K562 (cell line): Measurements from ENCODE around the gene NRF1. TPM values are rescaled to one million over a fixed set of nuclear protein-coding genes. Genes with fewer than 3 reads are reported as not detected.

Experiments
- CHD2 ChIP-seq: IDR thresholded peaks from 2 replicates; pipeline ENCODE4 v1.6.1; 2011; ENCODE audit warnings: low read depth, low read length
- HCFC1 ChIP-seq: IDR thresholded peaks from 2 replicates; pipeline ENCODE4 v1.6.1; 2012; ENCODE audit warnings: low read depth, low read length, improper control_type of control experiment
- NELFE ChIP-seq: IDR thresholded peaks from 2 replicates; pipeline ENCODE4 v1.6.1; 2011; ENCODE audit warnings: mild to moderate bottlenecking; ENCODE audit not compliant: insufficient read depth, insufficient read length
- POLR2H ChIP-seq: IDR thresholded peaks from 2 replicates; pipeline ENCODE4 v1.6.1; 2016; ENCODE audit warnings: missing genetic modification characterization, low read depth, mild to moderate bottlenecking, control low read depth, missing compliant biosample characterization, moderate library complexity
- ZNF239 ChIP-seq: fragments of 250-450 bp; sonication (Bioruptor Pico); IDR thresholded peaks from 2 replicates; pipeline ENCODE4 v1.4.0; 2020; ENCODE audit warnings: mild to moderate bottlenecking
- ZNF586 ChIP-seq: fragments of 450-650 bp; formaldehyde crosslinking; conservative IDR thresholded peaks from 2 replicates; pipeline ENCODE4 v1.4.0; 2020; ENCODE audit warnings: mild to moderate bottlenecking, moderate library complexity
- polyA plus RNA-seq, 8 experiments: library from polyadenylated mRNA; depleted of rRNA in 4 of 8; stranded (reverse) in 5 of 8; unstranded in 3 of 8; fragments of >200 nt; fragmentation: Nextera tagmentation in 2 of 8; fragmentation: Illumina TruSeq in 1 of 8; extraction: Ambion mirVana in 2 of 8; extraction: Trizol in 1 of 8; gene quantifications; 2 replicates each; pipeline versions ENCODE4 v1.2.1 to v1.2.3, GENCODE V29; 2011 to 2014; ENCODE audit warnings: inconsistent platforms in 1 of 8, missing spikeins in 1 of 8
- total RNA-seq, 7 experiments: library from RNA; depleted of rRNA in 6 of 7; stranded (reverse); fragments of >200 nt in 6 of 7; fragmentation: Illumina TruSeq in 2 of 7; extraction: Trizol in 2 of 7; gene quantifications; 2 replicates each; pipeline versions ENCODE4 v1.2.1 to v1.2.3, GENCODE V29; 2011 to 2021; ENCODE audit warnings: low replicate concordance in 1 of 7
- TF ChIP-seq, protein P1 (sequence below): fragments of 250-450 bp; sonication (Bioruptor Pico); IDR thresholded peaks from 2 replicates; pipeline ENCODE4 v1.4.0; 2020
- TF ChIP-seq, protein P2 (sequence below): IDR thresholded peaks from 3 replicates; pipeline ENCODE4 v1.6.1; 2011; ENCODE audit warnings: borderline replicate concordance, mild to moderate bottlenecking; ENCODE audit not compliant: insufficient read length, insufficient read depth
- TF ChIP-seq, protein P3 (sequence below): fragments of 250-450 bp; sonication (Bioruptor Pico); IDR thresholded peaks from 2 replicates; pipeline ENCODE4 v1.6.1; 2021; ENCODE audit warnings: mild to moderate bottlenecking
- TF ChIP-seq, protein P4 (sequence below), 2 experiments: IDR thresholded peaks in 1 of 2; conservative IDR thresholded peaks in 1 of 2; 2 replicates each; pipeline ENCODE4 v1.6.1; 2016; ENCODE audit warnings: low read depth in 2 of 2, mild to moderate bottlenecking in 1 of 2, missing compliant biosample characterization in 1 of 2, missing genetic modification characterization in 1 of 2, moderate library complexity in 1 of 2
- TF ChIP-seq, protein P5 (sequence below): fragments of 250-450 bp; sonication (Bioruptor Pico); IDR thresholded peaks from 2 replicates; pipeline ENCODE4 v1.5.0; 2021; ENCODE audit warnings: mild to moderate bottlenecking, moderate library complexity

The NRF1 gene
- total and polyA plus RNA-seq, 9 of the 15 experiments (the other 6 are each of a cell fraction or from before 2014, with no cell fraction given), result 8.6 to 28.8 (median 20.3) TPM

DNA sequence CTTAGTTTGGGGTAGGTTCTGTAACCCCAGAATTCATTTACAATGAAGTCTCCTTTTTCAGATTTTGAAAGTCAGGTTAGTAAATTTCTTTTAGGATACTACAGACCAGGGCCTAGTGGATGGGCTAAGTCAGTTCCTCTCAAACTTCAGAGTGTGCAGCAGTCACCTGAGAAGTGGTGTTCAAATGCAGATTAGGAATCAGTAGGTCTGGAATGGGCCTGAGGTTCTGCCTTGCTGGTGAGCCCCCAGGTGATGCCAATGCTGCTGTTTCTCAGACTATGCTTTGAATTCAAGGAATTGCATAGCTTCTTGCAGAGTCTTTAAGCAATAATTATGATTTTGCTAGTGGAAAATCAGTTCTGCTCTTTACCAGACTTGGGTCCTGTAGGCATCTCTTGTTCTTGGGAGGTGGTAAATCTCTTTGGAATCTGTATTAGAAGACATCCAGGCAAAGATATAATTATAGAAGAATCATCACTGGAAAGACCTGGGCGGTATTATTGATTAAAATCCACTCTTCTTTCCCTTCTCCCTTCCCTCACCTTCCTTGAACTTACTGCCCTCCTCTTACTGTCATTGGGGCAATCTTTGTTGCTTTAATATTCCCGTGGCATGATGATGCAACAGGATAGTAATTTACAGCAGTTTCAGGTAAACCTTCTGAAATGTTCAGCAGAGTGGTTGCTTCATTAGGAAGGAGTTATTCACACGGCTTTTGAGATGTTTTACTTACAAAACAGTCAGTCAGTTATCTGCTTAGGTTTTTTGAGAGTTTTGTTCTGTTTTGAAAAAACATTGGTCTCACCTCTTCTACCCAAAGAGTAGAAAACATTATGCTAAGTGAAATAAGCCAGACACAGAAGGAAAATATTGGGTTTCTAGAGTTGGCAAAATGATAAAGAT, 87.2 kb downstream of the NRF1 start (continued):
- TF ChIP-seq, protein P1, sequence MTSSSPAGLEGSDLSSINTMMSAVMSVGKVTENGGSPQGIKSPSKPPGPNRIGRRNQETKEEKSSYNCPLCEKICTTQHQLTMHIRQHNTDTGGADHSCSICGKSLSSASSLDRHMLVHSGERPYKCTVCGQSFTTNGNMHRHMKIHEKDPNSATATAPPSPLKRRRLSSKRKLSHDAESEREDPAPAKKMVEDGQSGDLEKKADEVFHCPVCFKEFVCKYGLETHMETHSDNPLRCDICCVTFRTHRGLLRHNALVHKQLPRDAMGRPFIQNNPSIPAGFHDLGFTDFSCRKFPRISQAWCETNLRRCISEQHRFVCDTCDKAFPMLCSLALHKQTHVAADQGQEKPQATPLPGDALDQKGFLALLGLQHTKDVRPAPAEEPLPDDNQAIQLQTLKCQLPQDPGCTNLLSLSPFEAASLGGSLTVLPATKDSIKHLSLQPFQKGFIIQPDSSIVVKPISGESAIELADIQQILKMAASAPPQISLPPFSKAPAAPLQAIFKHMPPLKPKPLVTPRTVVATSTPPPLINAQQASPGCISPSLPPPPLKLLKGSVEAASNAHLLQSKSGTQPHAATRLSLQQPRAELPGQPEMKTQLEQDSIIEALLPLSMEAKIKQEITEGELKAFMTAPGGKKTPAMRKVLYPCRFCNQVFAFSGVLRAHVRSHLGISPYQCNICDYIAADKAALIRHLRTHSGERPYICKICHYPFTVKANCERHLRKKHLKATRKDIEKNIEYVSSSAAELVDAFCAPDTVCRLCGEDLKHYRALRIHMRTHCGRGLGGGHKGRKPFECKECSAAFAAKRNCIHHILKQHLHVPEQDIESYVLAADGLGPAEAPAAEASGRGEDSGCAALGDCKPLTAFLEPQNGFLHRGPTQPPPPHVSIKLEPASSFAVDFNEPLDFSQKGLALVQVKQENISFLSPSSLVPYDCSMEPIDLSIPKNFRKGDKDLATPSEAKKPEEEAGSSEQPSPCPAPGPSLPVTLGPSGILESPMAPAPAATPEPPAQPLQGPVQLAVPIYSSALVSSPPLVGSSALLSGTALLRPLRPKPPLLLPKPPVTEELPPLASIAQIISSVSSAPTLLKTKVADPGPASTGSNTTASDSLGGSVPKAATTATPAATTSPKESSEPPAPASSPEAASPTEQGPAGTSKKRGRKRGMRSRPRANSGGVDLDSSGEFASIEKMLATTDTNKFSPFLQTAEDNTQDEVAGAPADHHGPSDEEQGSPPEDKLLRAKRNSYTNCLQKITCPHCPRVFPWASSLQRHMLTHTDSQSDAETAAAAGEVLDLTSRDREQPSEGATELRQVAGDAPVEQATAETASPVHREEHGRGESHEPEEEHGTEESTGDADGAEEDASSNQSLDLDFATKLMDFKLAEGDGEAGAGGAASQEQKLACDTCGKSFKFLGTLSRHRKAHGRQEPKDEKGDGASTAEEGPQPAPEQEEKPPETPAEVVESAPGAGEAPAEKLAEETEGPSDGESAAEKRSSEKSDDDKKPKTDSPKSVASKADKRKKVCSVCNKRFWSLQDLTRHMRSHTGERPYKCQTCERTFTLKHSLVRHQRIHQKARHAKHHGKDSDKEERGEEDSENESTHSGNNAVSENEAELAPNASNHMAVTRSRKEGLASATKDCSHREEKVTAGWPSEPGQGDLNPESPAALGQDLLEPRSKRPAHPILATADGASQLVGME, result no peak
- no peak for TF ChIP-seq NELFE
- TF ChIP-seq, protein P2, sequence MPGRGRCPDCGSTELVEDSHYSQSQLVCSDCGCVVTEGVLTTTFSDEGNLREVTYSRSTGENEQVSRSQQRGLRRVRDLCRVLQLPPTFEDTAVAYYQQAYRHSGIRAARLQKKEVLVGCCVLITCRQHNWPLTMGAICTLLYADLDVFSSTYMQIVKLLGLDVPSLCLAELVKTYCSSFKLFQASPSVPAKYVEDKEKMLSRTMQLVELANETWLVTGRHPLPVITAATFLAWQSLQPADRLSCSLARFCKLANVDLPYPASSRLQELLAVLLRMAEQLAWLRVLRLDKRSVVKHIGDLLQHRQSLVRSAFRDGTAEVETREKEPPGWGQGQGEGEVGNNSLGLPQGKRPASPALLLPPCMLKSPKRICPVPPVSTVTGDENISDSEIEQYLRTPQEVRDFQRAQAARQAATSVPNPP, result no peak
- TF ChIP-seq ZNF239 (CRISPR knock-in tag), result no peak
- TF ChIP-seq CHD2, result no peak
- peak; percentile 78 for TF ChIP-seq POLR2H (tag)
- TF ChIP-seq, protein P3, sequence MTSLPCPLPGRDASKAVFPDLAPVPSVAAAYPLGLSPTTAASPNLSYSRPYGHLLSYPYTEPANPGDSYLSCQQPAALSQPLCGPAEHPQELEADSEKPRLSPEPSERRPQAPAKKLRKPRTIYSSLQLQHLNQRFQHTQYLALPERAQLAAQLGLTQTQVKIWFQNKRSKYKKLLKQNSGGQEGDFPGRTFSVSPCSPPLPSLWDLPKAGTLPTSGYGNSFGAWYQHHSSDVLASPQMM (CRISPR knock-in tag), result no peak
- no peak for TF ChIP-seq HCFC1
- TF ChIP-seq, protein P4, sequence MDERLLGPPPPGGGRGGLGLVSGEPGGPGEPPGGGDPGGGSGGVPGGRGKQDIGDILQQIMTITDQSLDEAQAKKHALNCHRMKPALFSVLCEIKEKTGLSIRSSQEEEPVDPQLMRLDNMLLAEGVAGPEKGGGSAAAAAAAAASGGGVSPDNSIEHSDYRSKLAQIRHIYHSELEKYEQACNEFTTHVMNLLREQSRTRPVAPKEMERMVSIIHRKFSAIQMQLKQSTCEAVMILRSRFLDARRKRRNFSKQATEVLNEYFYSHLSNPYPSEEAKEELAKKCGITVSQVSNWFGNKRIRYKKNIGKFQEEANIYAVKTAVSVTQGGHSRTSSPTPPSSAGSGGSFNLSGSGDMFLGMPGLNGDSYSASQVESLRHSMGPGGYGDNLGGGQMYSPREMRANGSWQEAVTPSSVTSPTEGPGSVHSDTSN (CRISPR knock-in tag; IDR thresholded peaks at IDR 0.05; ENCODE audit: low read depth), result no peak
- TF ChIP-seq, protein P4 (tag; conservative IDR thresholded peaks at IDR 0.05; ENCODE audit: low read depth), result no peak; the same call in 1 of the 2 replicates
- TF ChIP-seq, protein P5, sequence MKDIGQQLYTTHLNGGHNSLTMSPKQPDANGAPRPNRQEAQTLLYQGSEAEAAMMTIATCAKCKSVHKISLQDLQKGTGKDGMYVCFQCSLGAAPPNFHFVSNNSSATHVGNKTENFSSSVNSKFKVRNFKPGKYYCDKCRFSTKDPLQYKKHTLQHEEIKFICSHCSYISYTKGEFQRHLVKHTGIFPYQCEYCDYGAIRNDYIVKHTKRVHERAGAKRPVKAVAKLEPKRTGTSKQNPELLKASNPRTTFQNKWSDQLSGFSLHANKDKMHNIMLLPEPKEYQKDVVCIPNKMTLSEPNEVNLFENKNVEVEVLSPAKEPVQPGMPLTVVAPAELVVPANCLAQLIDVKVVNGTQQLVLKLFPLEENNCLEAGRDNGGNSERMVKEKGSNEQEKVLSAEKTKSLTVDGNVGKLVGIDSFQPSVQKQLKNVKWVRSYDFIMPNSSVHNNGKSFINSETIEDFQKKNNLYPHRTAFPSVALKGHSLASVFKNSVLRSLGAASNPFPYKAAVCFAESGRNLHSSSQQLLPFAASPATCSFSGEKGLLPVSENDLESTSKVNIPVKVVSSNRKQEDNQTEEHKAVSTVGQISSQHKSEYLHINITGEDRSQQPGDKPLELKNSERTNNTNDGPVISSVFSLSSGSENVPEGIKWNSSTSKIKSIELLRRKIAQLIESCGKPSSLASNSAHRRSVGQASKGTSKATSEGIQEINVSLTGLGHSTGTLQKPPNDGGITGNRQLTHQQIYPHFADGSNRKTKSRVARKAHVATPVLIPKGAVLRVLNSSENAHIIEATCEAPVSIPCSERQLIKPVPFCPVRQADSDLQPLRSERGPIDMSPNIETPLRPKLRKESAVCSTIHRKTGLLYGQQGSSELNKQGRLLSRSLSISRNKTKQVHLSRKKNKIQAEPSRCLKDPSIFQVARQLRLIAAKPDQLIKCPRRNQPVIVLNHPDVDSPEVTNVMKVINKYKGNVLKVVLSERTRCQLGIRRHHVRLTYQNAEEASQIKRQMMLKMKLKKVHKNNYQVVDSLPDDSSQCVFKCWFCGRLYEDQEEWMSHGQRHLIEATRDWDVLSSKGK (CRISPR knock-in tag), result no peak
- TF ChIP-seq ZNF586 (CRISPR knock-in tag), result no peak
